SH-SY5Y (cell line): ENCODE results near the gene CLHC1.

Experiments
- GATA2 ChIP-seq: IDR thresholded peaks from 2 replicates; pipeline ENCODE4 v1.6.1; 2011; ENCODE audit warnings: mild to moderate bottlenecking, low read depth, low read length
- GATA3 ChIP-seq: IDR thresholded peaks from 2 replicates; pipeline ENCODE4 v1.6.1; 2011; ENCODE audit warnings: low read depth, mild to moderate bottlenecking, low read length, moderate library complexity

Gene CLHC1

DNA sequence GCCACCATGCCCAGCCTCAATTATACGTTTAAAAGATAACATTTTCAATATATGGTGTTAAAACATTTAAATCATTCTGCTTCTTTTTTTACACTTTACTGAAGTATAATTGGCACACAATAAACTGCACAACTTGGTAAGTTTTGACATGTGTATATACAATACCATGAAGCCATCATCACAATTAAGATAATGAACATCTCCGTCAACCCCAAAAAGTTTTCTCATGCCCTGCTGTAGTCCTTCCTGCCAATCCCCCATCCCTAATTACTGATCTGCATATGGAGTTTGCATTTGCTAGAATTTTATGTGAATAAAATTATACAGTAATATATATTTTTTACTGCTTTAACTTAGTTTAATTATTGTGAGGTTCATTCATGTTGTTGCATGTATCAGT is 96.6 kb downstream of the CLHC1 start:
- no peak for TF ChIP-seq GATA3
- no peak for TF ChIP-seq GATA2

- no peak for TF ChIP-seq GATA2
Observed at GRCh38 chr2:55134316-55134706, 97.8 kb downstream of the CLHC1 start.

DNA sequence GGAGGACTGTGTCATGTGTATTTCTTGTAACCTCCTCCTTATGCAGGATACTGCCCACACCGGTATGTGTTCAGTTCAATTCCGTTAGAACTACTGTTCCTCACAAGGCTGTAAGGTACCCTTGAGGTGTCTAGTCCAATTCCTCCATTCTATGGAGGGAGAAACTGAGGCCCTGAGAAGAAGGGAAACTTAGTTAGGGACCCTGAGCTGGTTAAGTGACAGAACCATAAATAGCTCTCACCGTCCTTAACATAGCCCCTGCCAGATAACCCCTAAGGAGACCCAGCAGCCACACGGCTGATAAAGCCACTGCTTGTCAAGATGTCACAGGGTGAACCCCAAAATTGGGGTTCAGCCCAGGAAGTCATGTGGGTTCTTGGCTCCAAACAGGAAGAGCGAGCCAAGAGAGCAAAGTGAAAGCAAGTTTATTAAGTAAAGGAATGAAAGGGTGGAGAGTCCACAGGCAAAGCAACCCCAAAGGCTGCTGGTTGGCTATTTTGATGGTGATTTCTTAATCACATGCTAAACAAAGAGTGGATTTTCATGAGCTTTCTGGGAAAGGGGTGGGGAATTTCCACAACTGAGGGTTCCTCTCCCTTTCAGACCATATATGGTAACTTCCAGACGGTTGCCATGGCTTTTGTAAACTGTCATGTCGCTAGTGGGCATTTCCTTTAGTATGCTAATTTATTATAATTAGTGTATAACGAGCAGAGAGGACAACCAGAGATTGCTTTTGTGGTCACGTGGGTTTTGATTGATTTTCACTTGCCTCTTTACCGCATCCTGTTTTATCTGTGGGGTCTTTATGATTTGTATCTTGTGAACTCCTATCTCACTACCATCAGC is 98.4 kb downstream of the CLHC1 start:
- no peak for TF ChIP-seq GATA2
- no peak for TF ChIP-seq GATA3

DNA sequence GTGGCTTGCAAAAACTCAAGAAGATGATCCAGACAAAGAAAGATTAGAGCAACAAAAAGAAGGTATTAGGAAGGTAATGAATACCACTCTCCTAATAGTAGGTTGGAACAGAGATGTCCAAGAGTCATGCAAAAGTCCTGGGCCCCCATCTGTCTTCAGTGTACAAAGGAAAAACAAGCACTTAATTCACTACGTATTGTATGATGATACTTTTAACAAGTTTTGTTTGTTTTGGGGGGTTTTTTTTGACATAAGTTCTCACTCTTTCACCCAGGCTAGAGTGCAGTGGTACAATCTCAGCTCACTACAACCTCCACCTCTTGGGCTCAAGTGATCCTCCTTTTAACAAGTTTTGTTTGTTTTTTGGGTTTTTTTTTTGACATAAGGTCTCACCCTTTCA is 101.2 kb downstream of the CLHC1 start:
- TF ChIP-seq GATA2 (no peak), GATA3 (no peak)
